GM12892 (cell line): Measurements from ENCODE around the gene LAP3.
"Not testable (repeated sequence)": the region's sequence is repeated elsewhere in the genome, so short reads cannot be mapped to it uniquely, and the experiment has no call there.

Experiments
- POLR2AphosphoS5 ChIP-seq: IDR thresholded peaks from 2 replicates; pipeline ENCODE4 v1.6.1; 2011; ENCODE audit warnings: low read depth, low read length, control low read depth
- TAF1 ChIP-seq: IDR thresholded peaks from 2 replicates; pipeline ENCODE4 v1.6.1; 2011; ENCODE audit warnings: low read depth, mild to moderate bottlenecking, control low read depth, low read length, borderline replicate concordance

- not testable (repeated sequence) for TF ChIP-seq TAF1, POLR2AphosphoS5
Measured at GRCh38 chr4:17537060-17537459, 39.9 kb upstream of the LAP3 start.
